ENCODE results near the gene MTCL1.

Gene MTCL1

DNA sequence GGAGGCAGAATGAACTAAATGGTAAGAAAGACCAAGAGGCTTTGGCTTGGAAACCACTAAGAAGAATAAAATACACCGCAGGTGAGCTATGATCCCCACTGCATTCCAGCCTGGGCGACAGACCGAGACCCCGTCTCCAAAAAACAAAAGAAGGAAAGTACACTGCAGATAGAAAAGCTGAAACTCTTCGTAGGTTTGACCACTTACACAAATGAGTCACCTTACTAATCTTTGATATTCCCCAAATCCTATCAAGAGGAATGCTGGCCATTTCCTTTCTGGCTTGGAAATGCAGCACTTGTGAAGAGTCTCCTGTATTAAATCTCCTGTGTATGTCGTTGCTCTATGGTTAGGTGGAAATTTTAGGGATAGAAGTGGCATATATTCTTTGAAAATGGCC lies 108.8 kb downstream of the MTCL1 start:
- DNase-seq (ENCODE audit: insufficient read length, low spot score) (no peak), FAIRE-seq (no peak)
- TF ChIP-seq CTCF (IDR thresholded peaks at IDR 0.05; ENCODE audit: insufficient read depth, missing control alignments): no peak

DNA sequence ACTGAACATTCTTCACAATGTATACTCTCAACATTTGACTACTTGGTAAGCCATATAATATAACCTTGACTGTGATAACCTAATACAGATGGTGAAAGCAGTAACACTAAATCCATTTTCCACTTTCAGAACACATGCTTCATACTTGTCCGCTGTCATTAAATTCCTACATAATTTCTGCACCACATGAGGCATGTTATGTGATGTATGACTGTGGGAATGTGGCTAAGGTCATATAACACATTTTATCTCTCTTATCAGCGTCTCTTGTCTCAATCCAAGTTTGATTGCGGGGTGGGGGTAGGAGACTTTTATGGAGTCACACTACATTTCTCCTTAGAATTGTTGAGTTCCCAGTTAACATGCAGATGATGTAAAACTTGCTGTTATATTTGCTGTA lies 110.9 kb downstream of the MTCL1 start:
- TF ChIP-seq CTCF (IDR thresholded peaks at IDR 0.05; ENCODE audit: insufficient read depth, missing control alignments): no peak
- DNase-seq (ENCODE audit: insufficient read length, low spot score) (no peak), FAIRE-seq (no peak)

DNA sequence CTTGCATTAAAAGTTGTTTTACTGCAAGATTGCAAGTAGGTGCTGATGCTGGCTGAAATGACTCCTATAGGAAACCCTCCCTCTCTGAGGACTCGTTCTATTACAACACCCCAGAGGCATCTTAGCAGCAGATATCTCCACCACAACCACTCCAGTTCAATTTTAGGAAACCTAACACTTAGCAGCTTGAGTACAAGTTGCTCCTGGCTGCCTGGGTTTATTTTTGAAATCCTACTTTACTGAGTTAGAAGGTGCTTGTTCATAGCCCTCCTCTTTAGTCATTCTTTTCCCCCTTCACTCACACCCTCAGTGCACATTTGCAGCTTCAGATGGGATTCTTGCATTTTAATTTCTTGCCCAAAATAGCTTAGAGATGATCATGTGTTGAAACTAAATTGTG lies 111.5 kb downstream of the MTCL1 start:
- TF ChIP-seq CTCF (IDR thresholded peaks at IDR 0.05; ENCODE audit: insufficient read depth, missing control alignments): no peak
- DNase-seq (ENCODE audit: insufficient read length, low spot score): no peak
- no peak for FAIRE-seq

- no peak for FAIRE-seq
- DNase-seq (ENCODE audit: insufficient read length, low spot score): no peak
- TF ChIP-seq CTCF (IDR thresholded peaks at IDR 0.05; ENCODE audit: insufficient read depth, missing control alignments): no peak
Observed at GRCh38 chr18:8818982-8819381, 113.6 kb downstream of the MTCL1 start.

DNA sequence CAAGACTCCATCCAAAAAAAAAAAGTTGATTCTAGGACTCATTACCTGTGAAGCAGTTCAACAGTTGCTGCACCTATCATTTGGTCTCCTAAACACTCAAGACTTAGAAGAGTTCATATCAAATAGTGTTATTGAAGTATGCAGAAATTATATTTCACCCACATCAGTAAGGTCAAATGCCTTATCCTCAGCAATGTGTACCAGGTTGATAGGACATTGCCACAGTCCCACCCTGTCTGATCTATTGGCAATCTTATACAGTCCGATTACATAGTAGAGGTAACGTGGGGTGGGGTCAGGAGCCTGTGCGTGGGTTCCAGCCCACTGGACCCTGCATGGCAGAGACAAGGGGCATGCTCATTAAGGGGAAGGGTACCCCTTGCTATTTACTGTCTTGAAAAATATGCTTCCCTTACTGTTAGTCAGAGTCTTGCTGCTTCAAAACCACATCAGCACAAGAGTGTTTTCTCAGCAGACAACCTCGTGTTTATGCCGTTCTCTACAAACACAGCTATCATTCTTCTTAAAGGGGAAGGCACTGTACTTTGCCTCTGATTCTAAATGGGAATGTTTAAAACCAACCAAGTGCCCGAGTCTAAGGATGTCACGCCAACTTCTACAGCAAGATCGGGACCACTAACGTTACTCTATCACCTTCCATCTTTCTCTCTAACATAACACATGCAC lies 115.2 kb downstream of the MTCL1 start:
- DNase-seq (ENCODE audit: insufficient read length, low spot score): no peak
- FAIRE-seq: no peak
- TF ChIP-seq CTCF (IDR thresholded peaks at IDR 0.05; ENCODE audit: insufficient read depth, missing control alignments): no peak

DNA sequence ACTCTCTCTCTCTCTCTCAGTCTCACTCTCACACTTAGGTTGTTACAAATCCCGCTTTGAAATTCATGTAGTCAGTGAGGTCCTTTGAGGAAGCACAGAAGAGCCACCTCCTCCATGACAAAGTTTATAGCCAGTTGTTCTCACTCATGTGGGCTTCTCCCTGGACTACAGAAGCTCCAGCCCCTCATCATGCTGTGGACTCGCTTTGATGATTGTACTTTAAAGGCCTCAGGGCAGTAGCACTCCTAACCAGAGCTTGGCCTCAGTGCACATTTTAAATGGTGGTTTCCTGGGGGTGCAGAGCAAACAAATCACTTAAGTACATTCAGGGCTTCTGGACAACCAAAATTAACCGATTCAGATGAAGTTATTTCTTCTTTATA lies 115.7 kb downstream of the MTCL1 start:
- FAIRE-seq (no peak), DNase-seq (ENCODE audit: insufficient read length, low spot score) (no peak)
- TF ChIP-seq CTCF (IDR thresholded peaks at IDR 0.05; ENCODE audit: insufficient read depth, missing control alignments): no peak

DNA sequence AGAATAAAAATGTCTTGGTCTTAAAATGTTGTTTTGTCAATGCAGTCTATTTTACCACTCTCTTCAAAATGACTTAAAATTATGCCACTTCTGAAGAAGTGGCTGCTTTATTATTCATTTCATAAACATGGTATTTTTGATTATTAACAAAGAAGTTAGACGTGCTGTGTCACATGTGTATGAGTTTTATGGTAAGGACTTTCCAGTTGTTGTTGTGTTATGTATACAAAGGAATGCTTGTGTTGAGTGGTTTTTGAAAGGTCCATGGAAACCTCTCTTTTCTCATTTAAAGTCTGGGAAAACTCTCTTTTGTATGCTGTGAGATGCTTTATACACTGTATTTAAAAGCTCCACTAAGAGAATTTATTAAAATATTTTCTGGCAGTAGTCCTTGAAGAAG lies 116.2 kb downstream of the MTCL1 start:
- TF ChIP-seq CTCF (IDR thresholded peaks at IDR 0.05; ENCODE audit: insufficient read depth, missing control alignments): no peak
- FAIRE-seq: no peak
- no peak for DNase-seq (ENCODE audit: insufficient read length, low spot score)
